GM23338 (cell line): Measurements from ENCODE around the gene SMAD1. TPM values are rescaled to one million over a fixed set of nuclear protein-coding genes. Genes with fewer than 3 reads are reported as not detected.

Experiments used
- ATAC-seq: fragments of 200-7000 bp; cut with Tn5 transposase; 3 replicates; pipeline ENCODE4 v1.9.1; 2020
- DNase-seq: peaks from one replicate; pipeline ENCODE4 v3.0.0-alpha.2; 2015; ENCODE audit warnings: low spot score
- H2AFZ ChIP-seq: fragments of 200-600 bp; sonication (generic); 2 replicates; pipeline ENCODE4 v1.8.0; 2016; ENCODE audit warnings: antibody characterized with exemption, mild to moderate bottlenecking, moderate library complexity
- H3F3A ChIP-seq: fragments of 200-600 bp; sonication (generic); replicated peaks from 2 replicates; pipeline ENCODE4 v1.8.0; 2017; ENCODE audit warnings: antibody characterized with exemption, mixed run types, low read depth
- H3K27ac ChIP-seq: fragments of 200-600 bp; sonication (generic); 2 replicates; pipeline ENCODE4 v1.6.1; 2016; ENCODE audit warnings: low read depth
- H3K27me3 ChIP-seq: fragments of 200-600 bp; sonication (generic); 2 replicates; pipeline ENCODE4 v1.8.0; 2016; ENCODE audit warnings: mild to moderate bottlenecking, mixed run types, moderate library complexity; ENCODE audit not compliant: insufficient read depth
- H3K36me3 ChIP-seq: fragments of 200-600 bp; sonication (generic); 2 replicates; pipeline ENCODE4 v1.8.0; 2016; ENCODE audit warnings: mild to moderate bottlenecking; ENCODE audit not compliant: insufficient read depth
- H3K4me1 ChIP-seq: fragments of 200-600 bp; sonication (generic); 2 replicates; pipeline ENCODE4 v1.8.0; 2016; ENCODE audit warnings: mild to moderate bottlenecking, moderate library complexity; ENCODE audit not compliant: insufficient read depth
- H3K4me2 ChIP-seq: fragments of 200-600 bp; sonication (generic); 2 replicates; pipeline ENCODE4 v1.7.1; 2017; ENCODE audit warnings: mixed run types
- H3K4me3 ChIP-seq: fragments of 200-600 bp; sonication (generic); 2 replicates; pipeline ENCODE4 v1.6.1; 2016; ENCODE audit warnings: mixed run types
- H3K79me2 ChIP-seq: fragments of 200-600 bp; sonication (generic); replicated peaks from 2 replicates; pipeline ENCODE4 v1.8.0; 2017; ENCODE audit warnings: mild to moderate bottlenecking; ENCODE audit not compliant: insufficient read depth
- H3K9me2 ChIP-seq: fragments of 200-600 bp; sonication (generic); 2 replicates; pipeline ENCODE4 v1.8.0; 2017; ENCODE audit not compliant: insufficient read depth
- H4K20me1 ChIP-seq: fragments of 200-600 bp; sonication (generic); replicated peaks from 2 replicates; pipeline ENCODE4 v1.8.0; 2017; ENCODE audit warnings: mild to moderate bottlenecking; ENCODE audit not compliant: insufficient read depth
- H3K27ac Mint-ChIP-seq: 2 replicates; pipeline ENCODE4 v1.8.0; 2020; ENCODE audit warnings: inconsistent platforms, mild to moderate bottlenecking, moderate library complexity, mixed read lengths
- H3K27me3 Mint-ChIP-seq: 3 replicates; pipeline ENCODE4 v1.8.0; 2022; ENCODE audit warnings: low read depth, mild to moderate bottlenecking, moderate library complexity, mixed read lengths, inconsistent platforms; ENCODE audit not compliant: insufficient read depth, poor library complexity
- H3K36me3 Mint-ChIP-seq: 3 replicates; pipeline ENCODE4 v1.8.0; 2021; ENCODE audit warnings: low read depth, mild to moderate bottlenecking, inconsistent platforms, moderate library complexity, mixed read lengths
- H3K4me1 Mint-ChIP-seq: 3 replicates; pipeline ENCODE4 v1.8.0; 2020; ENCODE audit warnings: mild to moderate bottlenecking, inconsistent platforms, mixed read lengths
- H3K4me3 Mint-ChIP-seq: 3 replicates; pipeline ENCODE4 v1.8.0; 2021; ENCODE audit warnings: moderate library complexity, mild to moderate bottlenecking, inconsistent platforms, mixed read lengths
- H3K9me3 Mint-ChIP-seq: 3 replicates; pipeline ENCODE4 v1.8.0; 2020; ENCODE audit warnings: moderate library complexity, mild to moderate bottlenecking, inconsistent platforms, mixed read lengths
- CREB1 ChIP-seq: fragments of 250-450 bp; sonication (Bioruptor Pico); IDR thresholded peaks from 2 replicates; pipeline ENCODE4 v1.5.0; 2020; ENCODE audit warnings: low read depth, mild to moderate bottlenecking, moderate library complexity
- EZH2 ChIP-seq: fragments of 200-600 bp; sonication (generic); IDR thresholded peaks from one replicate; pipeline ENCODE4 v1.8.0; 2017; ENCODE audit warnings: antibody characterized with exemption, mild to moderate bottlenecking, low read depth; ENCODE audit not compliant: unreplicated experiment
- EZH2phosphoT487 ChIP-seq: fragments of 200-600 bp; sonication (generic); IDR thresholded peaks from one replicate; pipeline ENCODE4 v1.8.1; 2018; ENCODE audit warnings: antibody characterized with exemption; ENCODE audit not compliant: unreplicated experiment
- POLR2AphosphoS5 ChIP-seq: IDR thresholded peaks from 2 replicates; pipeline ENCODE4 v1.6.1; 2016; ENCODE audit warnings: antibody characterized with exemption, low read depth
- STAT1 ChIP-seq: IDR thresholded peaks from one replicate; pipeline ENCODE4 v1.6.1; 2016; ENCODE audit warnings: antibody characterized with exemption; ENCODE audit not compliant: unreplicated experiment
- ZNF462 ChIP-seq: fragments of 250-450 bp; sonication (Bioruptor Pico); IDR thresholded peaks from 2 replicates; pipeline ENCODE4 v1.5.0; 2020; ENCODE audit warnings: mild to moderate bottlenecking, moderate library complexity
- polyA plus RNA-seq: library from polyadenylated mRNA; unstranded; fragments of >200 nt; fragmentation: Nextera tagmentation; extraction: Ambion mirVana; gene quantifications from 2 replicates; pipeline ENCODE4 v1.2.1, GENCODE V29; 2016
- total RNA-seq: library from RNA; depleted of rRNA; stranded (reverse); fragments of >200 nt; shearing (Covaris generic); gene quantifications from 2 replicates; pipeline ENCODE4 v1.2.3, GENCODE V29; 2014
- TF ChIP-seq, protein P1 (sequence below), 2 experiments: fragments of 200-600 bp in 1 of 2; sonication (generic) in 1 of 2; conservative IDR thresholded peaks; 2 replicates each; pipeline versions ENCODE4 v1.5.1 to v1.6.1; 2016 to 2017; ENCODE audit warnings: antibody characterized with exemption in 2 of 2, low read depth in 2 of 2, mild to moderate bottlenecking in 2 of 2, moderate library complexity in 1 of 2
- TF ChIP-seq, protein P2 (sequence below): IDR thresholded peaks from 2 replicates; pipeline ENCODE4 v1.6.1; 2016; ENCODE audit warnings: antibody characterized with exemption

Gene SMAD1
- total and polyA plus RNA-seq, 2 experiments from 2014 or later: 19.8 to 33.6 TPM

- Histone ChIP-seq H3K27ac (no peak overlapping the region), H3F3A (no peaks in the 10 kb centered on the region), H3K4me1 (no peaks in the 10 kb centered on the region), H3K4me3 (no peak overlapping the region), H3K9me2 (no peaks in the 10 kb centered on the region; the same call in 1 of the 2 replicates), H3K79me2 (no peaks in the 10 kb centered on the region), H4K20me1 (no peaks in the 10 kb centered on the region), H2AFZ (no peak overlapping the region), H3K36me3 (no peaks in the 10 kb centered on the region), H3K27me3 (no peaks in the 10 kb centered on the region), H3K4me2 (no peak overlapping the region)
- no peak overlapping the region for H3K27ac Mint-ChIP-seq
- H3K9me3 Mint-ChIP-seq: peaks cover 11% of the 10 kb centered on the region; the same call in 2 of the 3 replicates
- no peaks in the 10 kb centered on the region for H3K27me3 Mint-ChIP-seq
- TF ChIP-seq, protein P1, sequence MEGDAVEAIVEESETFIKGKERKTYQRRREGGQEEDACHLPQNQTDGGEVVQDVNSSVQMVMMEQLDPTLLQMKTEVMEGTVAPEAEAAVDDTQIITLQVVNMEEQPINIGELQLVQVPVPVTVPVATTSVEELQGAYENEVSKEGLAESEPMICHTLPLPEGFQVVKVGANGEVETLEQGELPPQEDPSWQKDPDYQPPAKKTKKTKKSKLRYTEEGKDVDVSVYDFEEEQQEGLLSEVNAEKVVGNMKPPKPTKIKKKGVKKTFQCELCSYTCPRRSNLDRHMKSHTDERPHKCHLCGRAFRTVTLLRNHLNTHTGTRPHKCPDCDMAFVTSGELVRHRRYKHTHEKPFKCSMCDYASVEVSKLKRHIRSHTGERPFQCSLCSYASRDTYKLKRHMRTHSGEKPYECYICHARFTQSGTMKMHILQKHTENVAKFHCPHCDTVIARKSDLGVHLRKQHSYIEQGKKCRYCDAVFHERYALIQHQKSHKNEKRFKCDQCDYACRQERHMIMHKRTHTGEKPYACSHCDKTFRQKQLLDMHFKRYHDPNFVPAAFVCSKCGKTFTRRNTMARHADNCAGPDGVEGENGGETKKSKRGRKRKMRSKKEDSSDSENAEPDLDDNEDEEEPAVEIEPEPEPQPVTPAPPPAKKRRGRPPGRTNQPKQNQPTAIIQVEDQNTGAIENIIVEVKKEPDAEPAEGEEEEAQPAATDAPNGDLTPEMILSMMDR (conservative IDR thresholded peaks at IDR 0.05; ENCODE audit: low read depth in 2 of 2): peak; percentile 95 to 99
- no peak for TF ChIP-seq CREB1 (CRISPR knock-in tag)
- DNase-seq (peak; percentile 87), ATAC-seq (peak; percentile 93)
- no peak overlapping the region for H3K4me3 Mint-ChIP-seq
- H3K4me1 Mint-ChIP-seq: no peaks in the 10 kb centered on the region; the same call in 2 of the 3 replicates
- H3K36me3 Mint-ChIP-seq: peaks cover 40% of the 10 kb centered on the region
Measured at GRCh38 chr4:145557720-145558119, 76.1 kb downstream of the SMAD1 start.

DNA sequence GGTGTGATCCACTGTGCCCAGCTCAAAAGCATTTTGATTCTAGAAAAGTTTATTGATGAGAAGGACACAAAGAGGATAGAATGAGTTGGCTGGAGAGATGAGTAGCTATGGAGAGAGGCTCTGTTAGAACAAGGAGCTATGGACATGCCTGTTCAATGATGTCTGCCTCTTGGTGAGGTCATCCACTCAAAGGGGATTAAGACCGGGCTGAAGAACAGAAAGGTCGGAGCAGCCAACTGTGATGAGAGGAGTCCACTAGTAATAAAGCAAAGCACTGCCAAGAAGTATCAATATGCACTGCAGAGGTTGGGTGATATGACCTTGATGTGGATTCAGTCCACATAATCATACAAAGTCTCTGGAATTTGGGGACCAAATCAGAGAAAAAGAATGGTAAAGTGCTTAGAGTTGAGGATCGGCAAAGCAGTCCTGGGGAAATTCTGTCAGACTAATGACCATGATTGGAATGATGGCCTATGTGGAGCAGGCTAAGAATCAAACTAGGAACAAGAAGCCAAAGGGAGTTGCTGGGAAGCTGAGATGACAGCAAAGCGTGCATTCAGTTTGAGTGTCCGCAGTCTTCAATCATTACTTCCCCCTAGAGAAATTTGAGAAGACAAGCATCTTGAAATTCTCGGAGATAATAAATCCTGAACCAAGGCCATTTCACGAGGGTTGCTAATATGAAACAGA, 81.8 kb downstream of the SMAD1 start:
- Mint-ChIP-seq H3K27me3 (no peaks in the 10 kb centered on the region), H3K9me3 (peaks cover 23% of the 10 kb centered on the region), H3K4me1 (no peaks in the 10 kb centered on the region), H3K27ac (no peak overlapping the region), H3K4me3 (no peak overlapping the region), H3K36me3 (peaks cover 34% of the 10 kb centered on the region; the same call in 2 of the 3 replicates)
- Histone ChIP-seq H3F3A (no peaks in the 10 kb centered on the region), H3K4me2 (no peak overlapping the region), H3K4me3 (no peak overlapping the region), H4K20me1 (no peaks in the 10 kb centered on the region), H2AFZ (no peak overlapping the region), H3K4me1 (no peaks in the 10 kb centered on the region), H3K27ac (no peak overlapping the region), H3K79me2 (no peaks in the 10 kb centered on the region), H3K9me2 (peaks cover 7% of the 10 kb centered on the region; the same call in 1 of the 2 replicates), H3K36me3 (no peaks in the 10 kb centered on the region), H3K27me3 (no peaks in the 10 kb centered on the region)
- DNase-seq (no peak), ATAC-seq (no peak)
- TF ChIP-seq POLR2AphosphoS5: no peak
- TF ChIP-seq, protein P2, sequence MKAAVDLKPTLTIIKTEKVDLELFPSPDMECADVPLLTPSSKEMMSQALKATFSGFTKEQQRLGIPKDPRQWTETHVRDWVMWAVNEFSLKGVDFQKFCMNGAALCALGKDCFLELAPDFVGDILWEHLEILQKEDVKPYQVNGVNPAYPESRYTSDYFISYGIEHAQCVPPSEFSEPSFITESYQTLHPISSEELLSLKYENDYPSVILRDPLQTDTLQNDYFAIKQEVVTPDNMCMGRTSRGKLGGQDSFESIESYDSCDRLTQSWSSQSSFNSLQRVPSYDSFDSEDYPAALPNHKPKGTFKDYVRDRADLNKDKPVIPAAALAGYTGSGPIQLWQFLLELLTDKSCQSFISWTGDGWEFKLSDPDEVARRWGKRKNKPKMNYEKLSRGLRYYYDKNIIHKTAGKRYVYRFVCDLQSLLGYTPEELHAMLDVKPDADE: no peak
- TF ChIP-seq CREB1 (CRISPR knock-in tag): no peak
- TF ChIP-seq EZH2: no peak
- TF ChIP-seq ZNF462 (CRISPR knock-in tag): no peak
- no peak for TF ChIP-seq STAT1
- no peak for TF ChIP-seq EZH2phosphoT487
